22Rv1 (cell line): ENCODE measurements around the gene ADAMTSL2.

ENCODE experiments used
- H3K27ac ChIP-seq: fragments of 450-650 bp; 2 replicates; pipeline ENCODE4 v1.5.1; 2017
- CTCF ChIP-seq: fragments of 450-650 bp; IDR thresholded peaks from 2 replicates; pipeline ENCODE4 v1.5.1; 2017; ENCODE audit warnings: mild to moderate bottlenecking
- ZFX ChIP-seq: fragments of 450-650 bp; IDR thresholded peaks from 2 replicates; pipeline ENCODE4 v1.6.1; 2017; ENCODE audit warnings: antibody characterized with exemption, borderline replicate concordance

The ADAMTSL2 gene

GRCh38 chr9:133589454-133590227 lies 55.1 kb downstream of the ADAMTSL2 start:
- no peak for TF ChIP-seq ZFX
- peak; percentile 63 for TF ChIP-seq CTCF
- no peak overlapping the region for H3K27ac ChIP-seq

- TF ChIP-seq ZFX: no peak
- TF ChIP-seq CTCF: no peak
- no peak overlapping the region for H3K27ac ChIP-seq
Observed at GRCh38 chr9:133590231-133590855, 55.8 kb downstream of the ADAMTSL2 start.

GRCh38 chr9:133591116-133591910 lies 56.8 kb downstream of the ADAMTSL2 start:
- H3K27ac ChIP-seq: no peak overlapping the region
- no peak for TF ChIP-seq CTCF
- TF ChIP-seq ZFX: no peak

- no peak for TF ChIP-seq CTCF
- no peak for TF ChIP-seq ZFX
- no peak overlapping the region for H3K27ac ChIP-seq
Observed at GRCh38 chr9:133591985-133592384, 57.5 kb downstream of the ADAMTSL2 start.

- TF ChIP-seq ZFX (no peak), CTCF (no peak; the same call in 1 of the 2 replicates)
Observed at GRCh38 chr9:133592731-133593409, 58.4 kb downstream of the ADAMTSL2 start.

GRCh38 chr9:133593587-133594253 lies 59.2 kb downstream of the ADAMTSL2 start:
- TF ChIP-seq CTCF (no peak), ZFX (no peak)

More at GRCh38 chr9:133592731-133593409, 58.4 kb downstream of the ADAMTSL2 start:
- H3K27ac ChIP-seq: no peak overlapping the region

More at GRCh38 chr9:133593587-133594253, 59.2 kb downstream of the ADAMTSL2 start:
- H3K27ac ChIP-seq: no peak overlapping the region
